Loucy (cell line): ENCODE results near the gene PFKL.

Experiments used
- CTCF ChIP-seq: fragments of 200-600 bp; sonication (generic); conservative IDR thresholded peaks from 2 replicates; pipeline ENCODE4 v1.5.1; 2014; ENCODE audit warnings: mild to moderate bottlenecking, antibody characterized with exemption, low read length
- EZH2phosphoT487 ChIP-seq: fragments of 200-600 bp; IDR thresholded peaks from 2 replicates; pipeline ENCODE4 v1.6.1; 2018; ENCODE audit warnings: antibody characterized with exemption, mild to moderate bottlenecking, moderate library complexity, borderline replicate concordance

- no peak for TF ChIP-seq CTCF
- TF ChIP-seq EZH2phosphoT487 = no peak
These were observed 2.9 kb upstream of the PFKL start for GRCh38 chr21:44296916-44297315.
